HepG2 (cell line): ENCODE measurements around the gene AUP1. TPM values are rescaled to one million over a fixed set of nuclear protein-coding genes. Genes with fewer than 3 reads are reported as not detected.

ENCODE experiments used
- ARNT2 ChIP-seq: sonication (generic); formaldehyde crosslinking; IDR thresholded peaks from 2 replicates; pipeline ENCODE4 v1.8.0; 2022; ENCODE audit warnings: mild to moderate bottlenecking, low read depth, missing genetic modification reagents, moderate library complexity
- ATF7 ChIP-seq, 2 experiments: fragments of 450-650 bp in 1 of 2; sonication (generic) in 1 of 2; formaldehyde crosslinking in 1 of 2; IDR thresholded peaks; 2 replicates each; pipeline versions ENCODE4 v1.4.0 to v1.6.1; 2016 to 2020; ENCODE audit warnings: antibody characterized with exemption in 1 of 2, mild to moderate bottlenecking in 1 of 2, missing genetic modification reagents in 1 of 2
- CBX1 ChIP-seq: IDR thresholded peaks from one replicate; pipeline ENCODE4 v1.6.1; 2016; ENCODE audit warnings: antibody characterized with exemption, low read depth
- ELF3 ChIP-seq: IDR thresholded peaks from 2 replicates; pipeline ENCODE4 v1.6.1; 2016; ENCODE audit warnings: missing genetic modification reagents, missing compliant biosample characterization
- FIP1L1 ChIP-seq: fragments of 200-400 bp; formaldehyde crosslinking; IDR thresholded peaks from 2 replicates; pipeline ENCODE4 v1.6.1; 2018; ENCODE audit warnings: low read depth, mild to moderate bottlenecking, low read length, moderate library complexity, borderline replicate concordance; ENCODE audit not compliant: insufficient read depth
- HMG20B ChIP-seq: conservative IDR thresholded peaks from 2 replicates; pipeline ENCODE4 v1.6.1; 2016; ENCODE audit warnings: missing genetic modification reagents, missing compliant biosample characterization
- IRX3 ChIP-seq: sonication (generic); formaldehyde crosslinking; IDR thresholded peaks from 2 replicates; pipeline ENCODE4 v1.8.1; 2023; ENCODE audit warnings: mild to moderate bottlenecking, low read depth, missing genetic modification reagents, borderline replicate concordance
- KMT2B ChIP-seq: IDR thresholded peaks from 2 replicates; pipeline ENCODE4 v1.6.1; 2016; ENCODE audit warnings: missing genetic modification reagents, missing compliant biosample characterization
- PHF21A ChIP-seq: sonication (generic); formaldehyde crosslinking; IDR thresholded peaks from 2 replicates; pipeline ENCODE4 v1.5.0; 2020; ENCODE audit warnings: mild to moderate bottlenecking, missing genetic modification reagents
- RBFOX2 ChIP-seq: fragments of 200-400 bp; formaldehyde crosslinking; IDR thresholded peaks from 2 replicates; pipeline ENCODE4 v1.6.1; 2017; ENCODE audit warnings: low read depth, mild to moderate bottlenecking, low read length
- RFXAP ChIP-seq: sonication (generic); formaldehyde crosslinking; IDR thresholded peaks from 2 replicates; pipeline ENCODE4 v1.4.0; 2020; ENCODE audit warnings: missing genetic modification reagents, borderline replicate concordance
- RXRA ChIP-seq: sonication (generic); formaldehyde crosslinking; IDR thresholded peaks from 2 replicates; pipeline ENCODE4 v1.5.1; 2020; ENCODE audit warnings: missing genetic modification reagents
- ZBTB20 ChIP-seq: sonication (generic); formaldehyde crosslinking; IDR thresholded peaks from 2 replicates; pipeline ENCODE4 v1.8.1; 2023; ENCODE audit warnings: missing genetic modification reagents, low read depth, mild to moderate bottlenecking, borderline replicate concordance
- ZFP91 ChIP-seq: sonication (generic); formaldehyde crosslinking; IDR thresholded peaks from 2 replicates; pipeline ENCODE4 v1.9.0; 2022; ENCODE audit warnings: missing genetic modification reagents, mild to moderate bottlenecking, borderline replicate concordance
- ZNF414 ChIP-seq: sonication (generic); formaldehyde crosslinking; IDR thresholded peaks from 2 replicates; pipeline ENCODE4 v1.5.0; 2020; ENCODE audit warnings: missing genetic modification reagents
- ZNF430 ChIP-seq: sonication (generic); formaldehyde crosslinking; IDR thresholded peaks from 2 replicates; pipeline ENCODE4 v1.9.0; 2021; ENCODE audit warnings: mild to moderate bottlenecking, missing genetic modification reagents
- ZNF446 ChIP-seq: sonication (generic); formaldehyde crosslinking; IDR thresholded peaks from 2 replicates; pipeline ENCODE4 v1.5.0; 2020; ENCODE audit warnings: mild to moderate bottlenecking, missing genetic modification reagents
- ZNF503 ChIP-seq: sonication (generic); formaldehyde crosslinking; IDR thresholded peaks from 2 replicates; pipeline ENCODE4 v1.4.0; 2020; ENCODE audit warnings: missing genetic modification reagents
- ZNF543 ChIP-seq: sonication (generic); formaldehyde crosslinking; IDR thresholded peaks from 2 replicates; pipeline ENCODE4 v1.4.0; 2020; ENCODE audit warnings: mild to moderate bottlenecking, missing genetic modification reagents
- ZNF574 ChIP-seq: sonication (generic); formaldehyde crosslinking; IDR thresholded peaks from 2 replicates; pipeline ENCODE4 v1.4.0; 2020; ENCODE audit warnings: missing genetic modification reagents
- ZNF773 ChIP-seq: sonication (generic); formaldehyde crosslinking; IDR thresholded peaks from 2 replicates; pipeline ENCODE4 v1.4.0; 2020; ENCODE audit warnings: missing genetic modification reagents, borderline replicate concordance
- polyA plus RNA-seq, 8 experiments: library from polyadenylated mRNA; depleted of rRNA in 3 of 8; stranded (reverse) in 7 of 8; unstranded in 1 of 8; fragments of >200 nt; fragmentation: Illumina TruSeq in 4 of 8; extraction: Trizol in 4 of 8; gene quantifications; 2 replicates each; pipeline versions ENCODE4 v1.2.1 to v1.2.3, GENCODE V29; 2011 to 2016; ENCODE audit warnings: low read depth in 4 of 8, missing spikeins in 1 of 8, mixed read lengths in 1 of 8; ENCODE audit not compliant: insufficient read depth in 1 of 8
- total RNA-seq, 5 experiments: library from RNA; depleted of rRNA; stranded (reverse); fragments of >200 nt; fragmentation: Illumina TruSeq; extraction: Trizol; gene quantifications; 2 replicates each; pipeline ENCODE4 v1.2.3, GENCODE V29; 2016; ENCODE audit warnings: low read depth in 1 of 5

AUP1 gene
- total and polyA plus RNA-seq, 2 of the 13 experiments (the other 11 are each of a cell fraction or from before 2014, with no cell fraction given): 174 to 267 TPM

DNA sequence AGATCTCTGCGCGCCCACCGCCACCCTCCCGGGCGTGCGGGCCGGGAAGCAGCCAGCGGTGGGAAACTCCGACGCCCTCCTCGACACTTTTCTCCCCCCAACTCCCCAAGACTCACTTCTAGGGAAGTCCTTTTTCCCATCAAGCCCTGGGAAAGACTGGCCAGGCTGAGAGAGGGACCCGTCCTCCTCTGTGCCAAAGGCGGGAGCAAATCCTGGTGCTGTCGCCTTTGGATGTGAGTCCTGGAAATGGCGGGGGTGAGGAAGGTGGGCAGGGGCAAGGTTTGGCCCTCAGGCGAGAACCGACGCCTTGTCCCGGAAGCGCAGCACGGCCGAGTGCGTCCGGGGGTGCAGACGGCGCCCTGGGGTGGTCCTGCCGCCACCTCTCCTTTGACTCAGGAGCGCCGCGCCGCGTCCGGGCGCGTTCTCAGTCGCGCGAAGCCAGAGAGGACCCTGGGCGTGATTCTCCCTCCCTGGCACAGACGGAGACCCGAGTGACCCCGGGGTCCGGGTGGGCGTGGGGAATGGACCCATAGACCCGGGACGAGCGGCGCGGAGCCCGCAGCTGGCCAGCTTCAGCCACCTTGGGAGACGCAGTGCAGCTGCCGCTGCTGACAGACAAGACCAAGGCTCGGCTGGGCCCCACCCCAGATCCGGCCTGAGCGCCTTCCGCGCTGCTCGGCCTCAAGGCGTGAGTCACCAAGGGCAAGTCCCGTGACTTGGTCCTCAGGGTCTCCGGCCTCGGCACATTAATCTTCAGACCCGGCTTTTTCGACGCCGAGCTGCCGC lies 26.6 kb downstream of the AUP1 start (continued):
- no peak for TF ChIP-seq ATF7 (IDR thresholded peaks at IDR 0.05)
- TF ChIP-seq ATF7 (CRISPR knock-in tag; IDR thresholded peaks at IDR 0.05): 0 out of 2 replicates have a peak, but pooled peaks have one; percentile 16
- peak; percentile 95 for TF ChIP-seq ZNF446
- TF ChIP-seq ARNT2 (CRISPR knock-in tag): peak; percentile 91
- TF ChIP-seq ZNF430: peak; percentile 54; the same call in 1 of the 2 replicates
- peak; percentile 24; the same call in 1 of the 2 replicates for TF ChIP-seq RFXAP (CRISPR knock-in tag)
- peak; percentile 56; the same call in 1 of the 2 replicates for TF ChIP-seq RXRA (CRISPR knock-in tag)
- peak; percentile 97 for TF ChIP-seq RBFOX2
- TF ChIP-seq FIP1L1: no peak; the same call in 1 of the 2 replicates
- TF ChIP-seq ZBTB20 (CRISPR knock-in tag): peak; percentile 22; the same call in 1 of the 2 replicates
- TF ChIP-seq HMG20B (CRISPR knock-in tag): no peak
- TF ChIP-seq ZNF574 (CRISPR knock-in tag): peak; percentile 73
- TF ChIP-seq IRX3: peak; percentile 65; the same call in 1 of the 2 replicates
- peak; percentile 17; the same call in 1 of the 2 replicates for TF ChIP-seq ZNF543 (CRISPR knock-in tag)
- peak; percentile 42 for TF ChIP-seq CBX1
- TF ChIP-seq PHF21A: peak; percentile 25; the same call in 1 of the 2 replicates
- TF ChIP-seq KMT2B (CRISPR knock-in tag): no peak
- TF ChIP-seq ZNF503 (CRISPR knock-in tag): 0 out of 2 replicates have a peak, but pooled peaks have one; percentile 55
- peak; percentile 99 for TF ChIP-seq ZNF414 (CRISPR knock-in tag)
- TF ChIP-seq ELF3: peak; percentile 41; the same call in 1 of the 2 replicates
- TF ChIP-seq ZFP91 (CRISPR knock-in tag): peak; percentile 71
- peak; percentile 50; the same call in 1 of the 2 replicates for TF ChIP-seq ZNF773
